ENCODE results near the gene SLC22A13.

The SLC22A13 gene

DNA sequence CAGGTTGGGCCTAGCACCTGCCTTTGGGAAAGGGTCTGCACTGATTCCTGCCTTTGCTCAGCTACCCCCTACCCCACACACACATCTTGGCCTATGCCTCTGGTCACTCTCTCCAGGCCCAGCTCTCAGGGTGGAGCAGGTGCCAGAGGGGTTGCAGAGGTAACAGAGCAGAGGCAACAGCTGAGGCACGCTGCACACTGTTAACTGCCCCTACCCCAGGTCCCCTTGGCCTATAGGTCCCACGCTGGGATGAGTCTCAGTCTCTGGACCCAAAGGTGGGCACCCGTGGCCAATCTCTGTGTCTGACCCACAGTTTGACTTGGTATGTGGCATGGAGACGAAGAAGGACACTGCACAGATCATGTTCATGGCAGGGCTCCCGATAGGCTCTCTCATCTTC lies 41.3 kb downstream of the SLC22A13 start:
- Histone ChIP-seq H3K9ac (ENCODE audit: low read depth, low read length, poor library complexity, severe bottlenecking) (no peak overlapping the region), H3K4me2 (ENCODE audit: low read depth, low read length, poor library complexity, severe bottlenecking) (no peak overlapping the region), H3K79me2 (ENCODE audit: insufficient read depth, low read length) (no peaks in the 10 kb centered on the region), H3F3A (ENCODE audit: low read depth) (no peaks in the 10 kb centered on the region), H3K9me3 (ENCODE audit: insufficient read depth, low read depth, low read length) (no peaks in the 10 kb centered on the region), H3K4me1 (ENCODE audit: insufficient read depth, low read length, poor library complexity, severe bottlenecking) (no peaks in the 10 kb centered on the region), H3K27me3 (ENCODE audit: insufficient read depth, low read length, poor library complexity, severe bottlenecking) (no peaks in the 10 kb centered on the region), H2AFZ (ENCODE audit: low read length) (no peak overlapping the region), H4K20me1 (ENCODE audit: insufficient read depth, low read length, poor library complexity, severe bottlenecking) (no peaks in the 10 kb centered on the region), H3K9me2 (replicated peaks; ENCODE audit: low read depth, low read length) (no peaks in the 10 kb centered on the region), H3K4me3 (ENCODE audit: low read length, poor library complexity, severe bottlenecking) (no peak overlapping the region), H3K36me3 (ENCODE audit: insufficient read depth, low read length) (no peaks in the 10 kb centered on the region)
- no peak for TF ChIP-seq EZH2phosphoT487 (IDR thresholded peaks at IDR 0.05; ENCODE audit: borderline replicate concordance)
- TF ChIP-seq, protein P1, sequence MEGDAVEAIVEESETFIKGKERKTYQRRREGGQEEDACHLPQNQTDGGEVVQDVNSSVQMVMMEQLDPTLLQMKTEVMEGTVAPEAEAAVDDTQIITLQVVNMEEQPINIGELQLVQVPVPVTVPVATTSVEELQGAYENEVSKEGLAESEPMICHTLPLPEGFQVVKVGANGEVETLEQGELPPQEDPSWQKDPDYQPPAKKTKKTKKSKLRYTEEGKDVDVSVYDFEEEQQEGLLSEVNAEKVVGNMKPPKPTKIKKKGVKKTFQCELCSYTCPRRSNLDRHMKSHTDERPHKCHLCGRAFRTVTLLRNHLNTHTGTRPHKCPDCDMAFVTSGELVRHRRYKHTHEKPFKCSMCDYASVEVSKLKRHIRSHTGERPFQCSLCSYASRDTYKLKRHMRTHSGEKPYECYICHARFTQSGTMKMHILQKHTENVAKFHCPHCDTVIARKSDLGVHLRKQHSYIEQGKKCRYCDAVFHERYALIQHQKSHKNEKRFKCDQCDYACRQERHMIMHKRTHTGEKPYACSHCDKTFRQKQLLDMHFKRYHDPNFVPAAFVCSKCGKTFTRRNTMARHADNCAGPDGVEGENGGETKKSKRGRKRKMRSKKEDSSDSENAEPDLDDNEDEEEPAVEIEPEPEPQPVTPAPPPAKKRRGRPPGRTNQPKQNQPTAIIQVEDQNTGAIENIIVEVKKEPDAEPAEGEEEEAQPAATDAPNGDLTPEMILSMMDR (conservative IDR thresholded peaks at IDR 0.05; ENCODE audit: low read length), result no peak

GRCh38 chr3:38307599-38307998 lies 42.0 kb downstream of the SLC22A13 start:
- no peaks in the 10 kb centered on the region for H4K20me1 ChIP-seq (ENCODE audit: insufficient read depth, low read length, poor library complexity, severe bottlenecking)
- TF ChIP-seq, protein P1 (conservative IDR thresholded peaks at IDR 0.05; ENCODE audit: low read length), result no peak
- no peak for TF ChIP-seq EZH2phosphoT487 (IDR thresholded peaks at IDR 0.05; ENCODE audit: borderline replicate concordance)
- no peaks in the 10 kb centered on the region for H3K9me2 ChIP-seq (replicated peaks; ENCODE audit: low read depth, low read length)
- H3F3A ChIP-seq (ENCODE audit: low read depth), result no peaks in the 10 kb centered on the region
- H3K27me3 ChIP-seq (ENCODE audit: insufficient read depth, low read length, poor library complexity, severe bottlenecking), result no peaks in the 10 kb centered on the region
- H3K79me2 ChIP-seq (ENCODE audit: insufficient read depth, low read length), result no peaks in the 10 kb centered on the region
- no peak overlapping the region for H3K4me3 ChIP-seq (ENCODE audit: low read length, poor library complexity, severe bottlenecking)
- H3K4me1 ChIP-seq (ENCODE audit: insufficient read depth, low read length, poor library complexity, severe bottlenecking), result no peaks in the 10 kb centered on the region
- no peak overlapping the region for H3K9ac ChIP-seq (ENCODE audit: low read depth, low read length, poor library complexity, severe bottlenecking)
- no peaks in the 10 kb centered on the region for H3K36me3 ChIP-seq (ENCODE audit: insufficient read depth, low read length)
- H2AFZ ChIP-seq (ENCODE audit: low read length), result no peak overlapping the region
- no peak overlapping the region for H3K4me2 ChIP-seq (ENCODE audit: low read depth, low read length, poor library complexity, severe bottlenecking)
- H3K9me3 ChIP-seq (ENCODE audit: insufficient read depth, low read depth, low read length), result no peaks in the 10 kb centered on the region

DNA sequence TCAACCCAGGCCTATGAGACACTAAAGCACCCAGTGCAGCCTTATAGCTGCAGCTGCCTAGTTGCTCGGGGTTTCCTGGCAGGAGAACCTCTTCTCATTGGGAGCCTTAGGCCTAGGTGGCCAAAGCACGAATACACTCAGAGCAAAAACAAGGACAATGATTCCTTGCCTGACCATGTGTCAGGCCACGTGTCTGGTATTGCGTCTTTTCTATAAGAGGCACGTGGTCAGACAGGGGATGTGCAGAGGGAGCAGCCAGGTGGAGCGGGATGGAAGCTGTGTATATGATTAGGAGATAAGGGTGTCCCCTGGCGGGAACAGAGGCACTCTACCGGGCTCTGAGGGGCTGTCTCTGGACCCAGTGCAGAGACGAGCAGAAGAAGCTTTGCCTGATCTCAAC lies 42.8 kb downstream of the SLC22A13 start:
- Histone ChIP-seq H3F3A (ENCODE audit: low read depth) (no peaks in the 10 kb centered on the region), H3K9me3 (ENCODE audit: insufficient read depth, low read depth, low read length) (no peaks in the 10 kb centered on the region), H3K4me1 (ENCODE audit: insufficient read depth, low read length, poor library complexity, severe bottlenecking) (no peaks in the 10 kb centered on the region), H4K20me1 (ENCODE audit: insufficient read depth, low read length, poor library complexity, severe bottlenecking) (no peaks in the 10 kb centered on the region), H3K9ac (ENCODE audit: low read depth, low read length, poor library complexity, severe bottlenecking) (no peak overlapping the region), H2AFZ (ENCODE audit: low read length) (no peak overlapping the region), H3K27me3 (ENCODE audit: insufficient read depth, low read length, poor library complexity, severe bottlenecking) (no peaks in the 10 kb centered on the region), H3K79me2 (ENCODE audit: insufficient read depth, low read length) (no peaks in the 10 kb centered on the region), H3K9me2 (replicated peaks; ENCODE audit: low read depth, low read length) (no peaks in the 10 kb centered on the region), H3K4me3 (ENCODE audit: low read length, poor library complexity, severe bottlenecking) (no peak overlapping the region), H3K36me3 (ENCODE audit: insufficient read depth, low read length) (no peaks in the 10 kb centered on the region), H3K4me2 (ENCODE audit: low read depth, low read length, poor library complexity, severe bottlenecking) (no peak overlapping the region)
- TF ChIP-seq, protein P1 (conservative IDR thresholded peaks at IDR 0.05; ENCODE audit: low read length), result no peak
- no peak for TF ChIP-seq EZH2phosphoT487 (IDR thresholded peaks at IDR 0.05; ENCODE audit: borderline replicate concordance)

All from Loucy (cell line).